ENCODE data around the gene CSMD2. TPM values are rescaled to one million over a fixed set of nuclear protein-coding genes. Genes with fewer than 3 reads are reported as not detected.

CSMD2 gene
- total RNA-seq, 4 donors from 2014 or later: 0.09 to 0.20 TPM; not detected in 2

DNA sequence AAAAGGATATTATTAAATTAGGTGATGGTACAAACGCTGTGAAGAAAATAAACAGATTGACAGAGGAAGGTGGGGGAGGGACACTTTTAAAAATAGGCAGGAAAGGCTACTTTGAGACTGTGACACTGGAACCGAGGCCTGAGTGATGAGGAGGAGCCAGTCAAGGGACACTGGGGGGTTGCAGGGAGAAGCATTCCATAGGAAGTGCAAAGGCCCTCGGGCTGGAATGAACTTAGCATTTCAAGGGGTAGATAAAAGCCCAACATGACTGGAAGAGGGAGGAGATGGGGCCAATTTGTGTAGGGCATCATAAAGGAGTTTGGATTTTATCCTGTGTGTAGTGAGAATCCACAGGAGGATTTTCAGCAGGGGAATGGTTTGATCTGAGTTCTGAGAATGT is 27.6 kb upstream of the CSMD2 start:
- no peak for ATAC-seq
- Histone ChIP-seq H3K36me3 (no peaks in the 10 kb centered on the region), H3K27me3 (no peaks in the 10 kb centered on the region), H3K9me3 (no peaks in the 10 kb centered on the region), H3K4me1 (no peaks in the 10 kb centered on the region), H3K27ac (no peak overlapping the region), H3K4me3 (no peak overlapping the region)
- no peak for TF ChIP-seq POLR2A (IDR thresholded peaks at IDR 0.05)
- TF ChIP-seq, protein P1, sequence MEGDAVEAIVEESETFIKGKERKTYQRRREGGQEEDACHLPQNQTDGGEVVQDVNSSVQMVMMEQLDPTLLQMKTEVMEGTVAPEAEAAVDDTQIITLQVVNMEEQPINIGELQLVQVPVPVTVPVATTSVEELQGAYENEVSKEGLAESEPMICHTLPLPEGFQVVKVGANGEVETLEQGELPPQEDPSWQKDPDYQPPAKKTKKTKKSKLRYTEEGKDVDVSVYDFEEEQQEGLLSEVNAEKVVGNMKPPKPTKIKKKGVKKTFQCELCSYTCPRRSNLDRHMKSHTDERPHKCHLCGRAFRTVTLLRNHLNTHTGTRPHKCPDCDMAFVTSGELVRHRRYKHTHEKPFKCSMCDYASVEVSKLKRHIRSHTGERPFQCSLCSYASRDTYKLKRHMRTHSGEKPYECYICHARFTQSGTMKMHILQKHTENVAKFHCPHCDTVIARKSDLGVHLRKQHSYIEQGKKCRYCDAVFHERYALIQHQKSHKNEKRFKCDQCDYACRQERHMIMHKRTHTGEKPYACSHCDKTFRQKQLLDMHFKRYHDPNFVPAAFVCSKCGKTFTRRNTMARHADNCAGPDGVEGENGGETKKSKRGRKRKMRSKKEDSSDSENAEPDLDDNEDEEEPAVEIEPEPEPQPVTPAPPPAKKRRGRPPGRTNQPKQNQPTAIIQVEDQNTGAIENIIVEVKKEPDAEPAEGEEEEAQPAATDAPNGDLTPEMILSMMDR (IDR thresholded peaks at IDR 0.05 in 4 of 5, conservative IDR thresholded peaks at IDR 0.05 in 1 of 5): no peak
- intact Hi-C loops (cut with DNase I; ENCODE audit: low total_unique reads): no loop called here
- in situ Hi-C loops (cut with MboI; ENCODE audit: low sequenced_read_pairs in 4 of 4): no loop called here
- no peak for DNase-seq

DNA sequence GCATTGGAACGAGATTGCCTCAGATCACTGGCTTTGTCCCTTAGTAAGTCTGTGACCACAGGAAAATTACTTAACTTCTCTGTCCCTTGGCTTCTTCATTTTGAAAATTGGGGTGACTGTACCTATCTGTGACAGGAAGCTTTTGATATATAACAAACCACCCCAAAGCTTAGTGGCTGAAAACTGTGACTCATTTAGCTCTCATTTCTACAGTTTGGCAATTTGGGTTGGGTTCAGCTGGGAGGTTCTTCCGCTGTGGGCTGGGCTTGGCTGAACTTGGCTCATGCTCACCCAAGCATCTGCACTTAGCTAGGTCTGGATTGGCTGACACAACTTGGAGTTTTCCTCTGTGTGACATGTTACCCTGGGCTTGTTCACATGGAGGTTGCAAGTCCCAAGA is 25.7 kb upstream of the CSMD2 start:
- Histone ChIP-seq H3K4me3 (no peak overlapping the region), H3K36me3 (no peaks in the 10 kb centered on the region), H3K9me3 (no peaks in the 10 kb centered on the region), H3K27ac (no peak overlapping the region), H3K4me1 (no peaks in the 10 kb centered on the region), H3K27me3 (peaks cover 0 to 4% (median 3%) of the 10 kb centered on the region in 3 donors)
- intact Hi-C loops (cut with DNase I; ENCODE audit: low total_unique reads) (no loop called here), in situ Hi-C loops (cut with MboI; ENCODE audit: low sequenced_read_pairs in 4 of 4) (no loop called here)
- ATAC-seq: no peak
- DNase-seq: no peak
- TF ChIP-seq, protein P1 (IDR thresholded peaks at IDR 0.05 in 4 of 5, conservative IDR thresholded peaks at IDR 0.05 in 1 of 5): no peak
- TF ChIP-seq POLR2A (IDR thresholded peaks at IDR 0.05): no peak

DNA sequence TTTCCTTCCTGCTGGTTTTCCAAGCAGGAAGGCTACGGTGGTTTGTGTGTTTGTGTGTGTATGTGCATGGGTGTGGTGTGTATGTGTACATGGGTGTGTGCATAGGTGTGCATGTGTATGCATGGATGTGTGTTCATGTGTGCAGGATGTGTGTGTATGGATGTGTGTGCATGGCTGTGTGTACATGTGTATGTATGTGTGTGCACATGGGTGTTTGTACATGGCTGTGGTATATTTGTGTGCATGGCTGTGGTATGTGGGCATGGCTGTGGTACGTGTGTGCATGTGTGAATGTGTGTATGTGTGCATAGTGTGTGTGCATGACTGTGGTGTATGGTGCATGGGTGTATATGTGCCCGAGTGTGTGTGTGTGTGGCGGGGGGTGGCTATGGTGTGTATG is 24.0 kb upstream of the CSMD2 start:
- Histone ChIP-seq H3K27me3 (peaks cover 0 to 7% (median 3%) of the 10 kb centered on the region in 3 donors), H3K4me3 (no peak overlapping the region), H3K36me3 (no peaks in the 10 kb centered on the region), H3K27ac (no peak overlapping the region), H3K9me3 (no peaks in the 10 kb centered on the region), H3K4me1 (no peaks in the 10 kb centered on the region)
- intact Hi-C loops (cut with DNase I; ENCODE audit: low total_unique reads) (no loop called here), in situ Hi-C loops (cut with MboI; ENCODE audit: low sequenced_read_pairs in 4 of 4) (no loop called here)
- no peak for ATAC-seq
- DNase-seq: no peak
- TF ChIP-seq POLR2A (IDR thresholded peaks at IDR 0.05): no peak
- TF ChIP-seq, protein P1 (IDR thresholded peaks at IDR 0.05 in 4 of 5, conservative IDR thresholded peaks at IDR 0.05 in 1 of 5): no peak

- in situ Hi-C loops (cut with MboI; ENCODE audit: low sequenced_read_pairs in 4 of 4) (no loop called here), intact Hi-C loops (cut with DNase I; ENCODE audit: low total_unique reads) (no loop called here)
- TF ChIP-seq, protein P1 (IDR thresholded peaks at IDR 0.05 in 4 of 5, conservative IDR thresholded peaks at IDR 0.05 in 1 of 5): no peak
- no peak for TF ChIP-seq POLR2A (IDR thresholded peaks at IDR 0.05)
- DNase-seq (no peak), ATAC-seq (no peak)
- Histone ChIP-seq H3K27me3 (peaks cover 0 to 7% (median 3%) of the 10 kb centered on the region in 3 donors), H3K36me3 (no peaks in the 10 kb centered on the region), H3K4me1 (no peaks in the 10 kb centered on the region), H3K9me3 (no peaks in the 10 kb centered on the region), H3K27ac (no peak overlapping the region), H3K4me3 (no peak overlapping the region)
Observed at GRCh38 chr1:34188418-34188817, 23.4 kb upstream of the CSMD2 start.

Measured in gastrocnemius medialis (tissue), 4 donors.